ENCODE results near the gene RHPN2. TPM values are rescaled to one million over a fixed set of nuclear protein-coding genes. Genes with fewer than 3 reads are reported as not detected.
A peak's percentile ranks its signal among the peaks of the same experiment; 100 is the strongest.

Gene RHPN2
- total and polyA plus RNA-seq, 2 of the 13 experiments (the other 11 are each of a cell fraction or from before 2014, with no cell fraction given): 20.3 to 48.0 TPM

GRCh38 chr19:33063753-33064457 lies 783 bp downstream of the RHPN2 start (continued):
- TF ChIP-seq, protein P1, sequence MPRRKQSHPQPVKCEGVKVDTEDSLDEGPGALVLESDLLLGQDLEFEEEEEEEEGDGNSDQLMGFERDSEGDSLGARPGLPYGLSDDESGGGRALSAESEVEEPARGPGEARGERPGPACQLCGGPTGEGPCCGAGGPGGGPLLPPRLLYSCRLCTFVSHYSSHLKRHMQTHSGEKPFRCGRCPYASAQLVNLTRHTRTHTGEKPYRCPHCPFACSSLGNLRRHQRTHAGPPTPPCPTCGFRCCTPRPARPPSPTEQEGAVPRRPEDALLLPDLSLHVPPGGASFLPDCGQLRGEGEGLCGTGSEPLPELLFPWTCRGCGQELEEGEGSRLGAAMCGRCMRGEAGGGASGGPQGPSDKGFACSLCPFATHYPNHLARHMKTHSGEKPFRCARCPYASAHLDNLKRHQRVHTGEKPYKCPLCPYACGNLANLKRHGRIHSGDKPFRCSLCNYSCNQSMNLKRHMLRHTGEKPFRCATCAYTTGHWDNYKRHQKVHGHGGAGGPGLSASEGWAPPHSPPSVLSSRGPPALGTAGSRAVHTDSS (CRISPR knock-in tag; conservative IDR thresholded peaks at IDR 0.05): no peak
- TF ChIP-seq DNMT1 (CRISPR knock-in tag; IDR thresholded peaks at IDR 0.05) (no peak), MXI1 (IDR thresholded peaks at IDR 0.05; ENCODE audit: borderline replicate concordance, low read depth, low read length) (no peak), SKIL (CRISPR knock-in tag; IDR thresholded peaks at IDR 0.05; ENCODE audit: borderline replicate concordance) (no peak), BCL3 (CRISPR knock-in tag; IDR thresholded peaks at IDR 0.05) (no peak), MEIS2 (CRISPR knock-in tag; IDR thresholded peaks at IDR 0.05) (no peak), MIER3 (CRISPR knock-in tag; IDR thresholded peaks at IDR 0.05; ENCODE audit: borderline replicate concordance) (no peak), CENPX (CRISPR knock-in tag; IDR thresholded peaks at IDR 0.05) (no peak), HNRNPH1 (optimal IDR thresholded peaks at IDR 0.05; ENCODE audit: low read depth, low read length) (no peak), ZNF75D (CRISPR knock-in tag; IDR thresholded peaks at IDR 0.05; ENCODE audit: borderline replicate concordance) (no peak), FOSL2 (CRISPR knock-in tag; IDR thresholded peaks at IDR 0.05) (no peak), POGK (CRISPR knock-in tag; conservative IDR thresholded peaks at IDR 0.05) (0 out of 2 replicates have a peak, but pooled peaks have one; percentile 12)
- TF ChIP-seq, protein P2, sequence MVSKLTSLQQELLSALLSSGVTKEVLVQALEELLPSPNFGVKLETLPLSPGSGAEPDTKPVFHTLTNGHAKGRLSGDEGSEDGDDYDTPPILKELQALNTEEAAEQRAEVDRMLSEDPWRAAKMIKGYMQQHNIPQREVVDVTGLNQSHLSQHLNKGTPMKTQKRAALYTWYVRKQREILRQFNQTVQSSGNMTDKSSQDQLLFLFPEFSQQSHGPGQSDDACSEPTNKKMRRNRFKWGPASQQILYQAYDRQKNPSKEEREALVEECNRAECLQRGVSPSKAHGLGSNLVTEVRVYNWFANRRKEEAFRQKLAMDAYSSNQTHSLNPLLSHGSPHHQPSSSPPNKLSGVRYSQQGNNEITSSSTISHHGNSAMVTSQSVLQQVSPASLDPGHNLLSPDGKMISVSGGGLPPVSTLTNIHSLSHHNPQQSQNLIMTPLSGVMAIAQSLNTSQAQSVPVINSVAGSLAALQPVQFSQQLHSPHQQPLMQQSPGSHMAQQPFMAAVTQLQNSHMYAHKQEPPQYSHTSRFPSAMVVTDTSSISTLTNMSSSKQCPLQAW (CRISPR knock-in tag; IDR thresholded peaks at IDR 0.05): 0 out of 2 replicates have a peak, but pooled peaks have one; percentile 23
- TF ChIP-seq, protein P3, sequence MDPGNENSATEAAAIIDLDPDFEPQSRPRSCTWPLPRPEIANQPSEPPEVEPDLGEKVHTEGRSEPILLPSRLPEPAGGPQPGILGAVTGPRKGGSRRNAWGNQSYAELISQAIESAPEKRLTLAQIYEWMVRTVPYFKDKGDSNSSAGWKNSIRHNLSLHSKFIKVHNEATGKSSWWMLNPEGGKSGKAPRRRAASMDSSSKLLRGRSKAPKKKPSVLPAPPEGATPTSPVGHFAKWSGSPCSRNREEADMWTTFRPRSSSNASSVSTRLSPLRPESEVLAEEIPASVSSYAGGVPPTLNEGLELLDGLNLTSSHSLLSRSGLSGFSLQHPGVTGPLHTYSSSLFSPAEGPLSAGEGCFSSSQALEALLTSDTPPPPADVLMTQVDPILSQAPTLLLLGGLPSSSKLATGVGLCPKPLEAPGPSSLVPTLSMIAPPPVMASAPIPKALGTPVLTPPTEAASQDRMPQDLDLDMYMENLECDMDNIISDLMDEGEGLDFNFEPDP (CRISPR knock-in tag; conservative IDR thresholded peaks at IDR 0.05): no peak

All from HepG2 (cell line).